ENCODE results near the gene SOBP. TPM values are rescaled to one million over a fixed set of nuclear protein-coding genes. Genes with fewer than 3 reads are reported as not detected.

The SOBP gene
- polyA plus RNA-seq, 2 of the 4 experiments (the other 2 are of a cell fraction), result 0.18 to 0.53 TPM

- POLR2A ChIA-PET, result no interaction called here
- CTCF ChIA-PET, result no interaction called here
- no peak overlapping the region for H3K4me3 ChIP-seq
- 79% methylated on average over 2 of the region's 2 CpGs for WGBS (ENCODE audit: missing lambda C conversion rate)
- FAIRE-seq (no peak), DNase-seq (ENCODE audit: low read depth in 1 of 2, low spot score in 1 of 2) (no peak), ATAC-seq (no peak)
- H3K4me2 ChIP-seq, result no peak overlapping the region
- H3K9me3 ChIP-seq, result no peaks in the 10 kb centered on the region
- no peak for TF ChIP-seq BCL3 (IDR thresholded peaks at IDR 0.05)
- TF ChIP-seq RFX5 (IDR thresholded peaks at IDR 0.05), result no peak
- TF ChIP-seq POLR2A (IDR thresholded peaks at IDR 0.05; ENCODE audit: low read length), result no peak
- no peak for TF ChIP-seq CEBPB (IDR thresholded peaks at IDR 0.05)
- no peak for TF ChIP-seq KDM5A (IDR thresholded peaks at IDR 0.05)
- no peak for TF ChIP-seq PBX3 (IDR thresholded peaks at IDR 0.05)
- no peak for TF ChIP-seq POLR2AphosphoS2 (conservative IDR thresholded peaks at IDR 0.05; ENCODE audit: low read length)
- TF ChIP-seq NR3C1 (IDR thresholded peaks at IDR 0.05), result no peak
- TF ChIP-seq RNF2 (IDR thresholded peaks at IDR 0.05; ENCODE audit: borderline replicate concordance, low read depth), result no peak
- no peak for TF ChIP-seq CHD2 (IDR thresholded peaks at IDR 0.05; ENCODE audit: low read length, partially characterized antibody)
- TF ChIP-seq ELK1 (IDR thresholded peaks at IDR 0.05; ENCODE audit: low read depth, low read length), result no peak
- TF ChIP-seq PHF8 (IDR thresholded peaks at IDR 0.05; ENCODE audit: borderline replicate concordance, low read depth), result no peak
- H3K4me1 ChIP-seq, result peaks cover under 1% of the 10 kb centered on the region; the same call in 1 of the 3 replicates
- no peak overlapping the region for H3K27ac ChIP-seq
Observed at GRCh38 chr6:107594736-107595135, 104.8 kb downstream of the SOBP start.

- WGBS (ENCODE audit: missing lambda C conversion rate), result 82% methylated on average over 6 of the region's 6 CpGs
- TF ChIP-seq POLR2AphosphoS2 (conservative IDR thresholded peaks at IDR 0.05; ENCODE audit: low read length) (no peak), JUNB (IDR thresholded peaks at IDR 0.05) (no peak), ZSCAN20 (CRISPR knock-in tag; IDR thresholded peaks at IDR 0.05) (no peak), RAD21 (conservative IDR thresholded peaks at IDR 0.05 in 1 of 2, IDR thresholded peaks at IDR 0.05 in 1 of 2) (no peak), ELK1 (IDR thresholded peaks at IDR 0.05; ENCODE audit: low read depth, low read length) (no peak), CEBPB (IDR thresholded peaks at IDR 0.05) (no peak), PBX3 (IDR thresholded peaks at IDR 0.05) (no peak), BCL3 (IDR thresholded peaks at IDR 0.05) (no peak), MAZ (IDR thresholded peaks at IDR 0.05; ENCODE audit: borderline replicate concordance, low read depth, low read length) (no peak), HOXA7 (CRISPR knock-in tag; IDR thresholded peaks at IDR 0.05) (no peak), KDM5A (IDR thresholded peaks at IDR 0.05) (no peak), GATA3 (IDR thresholded peaks at IDR 0.05; ENCODE audit: borderline replicate concordance) (no peak), EHF (CRISPR knock-in tag; IDR thresholded peaks at IDR 0.05) (no peak), HEYL (CRISPR knock-in tag; IDR thresholded peaks at IDR 0.05) (no peak), CHD4 (IDR thresholded peaks at IDR 0.05; ENCODE audit: borderline replicate concordance) (no peak), KDM1A (IDR thresholded peaks at IDR 0.05; ENCODE audit: low read depth) (no peak)
- no peak for FAIRE-seq
- ATAC-seq, result no peak
- CTCF ChIA-PET, result no interaction called here
- Histone ChIP-seq H3K4me1 (peaks cover 25% of the 10 kb centered on the region), H3K4me2 (no peak overlapping the region), H3K9me3 (no peaks in the 10 kb centered on the region), H3K27ac (no peak overlapping the region), H3K4me3 (no peak overlapping the region)
- no peak for DNase-seq (ENCODE audit: low read depth in 1 of 2, low spot score in 1 of 2)
- POLR2A ChIA-PET, result no interaction called here
Observed at GRCh38 chr6:107598091-107598490, 108.2 kb downstream of the SOBP start.

All from A549 (cell line).